Spleen (tissue), 11 donors: Measurements from ENCODE around the gene PPP1R12B. TPM values are rescaled to one million over a fixed set of nuclear protein-coding genes. Genes with fewer than 3 reads are reported as not detected.

Experiments used
- DNase-seq: peaks from one replicate; pipeline ENCODE4 v3.0.0-alpha.2; 2020
- H3K27ac ChIP-seq, 8 donors: fragments of 200-600 bp; sonication (generic) in 7 of 8; 1 replicate in 4 of 8; 2 replicates in 4 of 8; pipeline versions ENCODE4 v1.5.0 to v1.8.0; 2016 to 2021; ENCODE audit warnings: inconsistent platforms in 4 of 8, mild to moderate bottlenecking in 4 of 8, moderate library complexity in 1 of 8
- H3K27me3 ChIP-seq, 7 donors: fragments of 200-600 bp; sonication (generic) in 6 of 7; replicated peaks in 1 of 7; 1 replicate in 4 of 7; 2 replicates in 3 of 7; pipeline versions ENCODE4 v1.5.0 to v1.8.0; 2016 to 2021; ENCODE audit warnings: inconsistent platforms in 3 of 7, mild to moderate bottlenecking in 1 of 7
- H3K36me3 ChIP-seq, 6 donors: fragments of 200-600 bp; sonication (generic) in 5 of 6; 1 replicate in 4 of 6; 2 replicates in 2 of 6; pipeline versions ENCODE4 v1.5.0 to v1.8.0; 2016 to 2021; ENCODE audit warnings: inconsistent platforms in 2 of 6
- H3K4me1 ChIP-seq, 6 donors: fragments of 200-600 bp; sonication (generic) in 5 of 6; 1 replicate in 3 of 6; 2 replicates in 3 of 6; pipeline versions ENCODE4 v1.5.0 to v1.8.0; 2016 to 2021; ENCODE audit warnings: inconsistent platforms in 3 of 6
- H3K4me3 ChIP-seq, 8 donors: fragments of 200-600 bp; sonication (generic) in 7 of 8; 1 replicate in 4 of 8; 2 replicates in 4 of 8; pipeline versions ENCODE4 v1.5.0 to v1.8.0; 2016 to 2021; ENCODE audit warnings: inconsistent platforms in 4 of 8, mild to moderate bottlenecking in 4 of 8, moderate library complexity in 2 of 8
- H3K9me3 ChIP-seq, 8 donors: fragments of 200-600 bp; sonication (generic) in 7 of 8; 1 replicate in 4 of 8; 2 replicates in 4 of 8; pipeline versions ENCODE4 v1.5.0 to v1.8.0; 2016 to 2021; ENCODE audit warnings: inconsistent platforms in 4 of 8
- POLR2A ChIP-seq, 3 donors: fragments of 450-650 bp; IDR thresholded peaks; one replicate each; pipeline ENCODE4 v1.5.1; 2017; ENCODE audit warnings: antibody characterized with exemption in 3 of 3, mild to moderate bottlenecking in 1 of 3
- POLR2AphosphoS5 ChIP-seq, 3 donors: sonication (generic); formaldehyde crosslinking; IDR thresholded peaks; one replicate each; pipeline ENCODE4 v1.5.1; 2017; ENCODE audit warnings: antibody characterized with exemption in 3 of 3
- WGBS, 5 donors: extraction: QIAGEN DNeasy Blood & Tissue Kit in 3 of 5; methylation state at CpG; one replicate each; pipeline versions ENCODE4 v1.1.5 to v1.1.7; 2013 to 2018; 5-methylcytosine and 5-hydroxymethylcytosine counted together
- intact Hi-C: fragments of 100-400 bp; cut with DNase I; formaldehyde crosslinking; loops from one replicate; pipeline ENCODE4 v1.15.0; 2023; ENCODE audit warnings: low total_unique reads
- polyA plus RNA-seq, 3 donors: library from polyadenylated mRNA; stranded (reverse); fragments of 200-250 nt; gene quantifications; one replicate each; pipeline ENCODE4 v1.2.1, GENCODE V29; 2013
- total RNA-seq, 7 donors: library from RNA; depleted of rRNA in 3 of 7; stranded (reverse); fragments of >200 nt in 3 of 7; fragmentation: NEBNext Ultra II Directional in 4 of 7; extraction: Animal tissue kit (Norgen Biotek cat#: 25700) in 4 of 7; gene quantifications; one replicate each; pipeline versions ENCODE4 v1.1.0 to v1.2.1, GENCODE V29; 2016 to 2021
- TF ChIP-seq, protein P1 (sequence below), 11 experiments: fragments of 200-600 bp in 7 of 11; fragments of 450-650 bp in 4 of 11; sonication (generic) in 4 of 11; IDR thresholded peaks in 8 of 11; conservative IDR thresholded peaks in 3 of 11; 1 replicate in 7 of 11; 2 replicates in 4 of 11; pipeline versions ENCODE4 v1.4.0 to v1.8.0; 2016 to 2021; ENCODE audit warnings: antibody characterized with exemption in 11 of 11, inconsistent platforms in 4 of 11, mild to moderate bottlenecking in 1 of 11
- donor health status: healthy with polysubstance abuse.
- donor health status: DM: no; HTN: no; CAD: no; lungs with moderate emphysema.
- donor health status: DM: no; HTN: no; CAD: no.
- donor health status: Bipolar disorder and iron deficiency.
- donor health status: healthy.
- donor health status: DM: no; HTN: no; CAD: no.
- donor health status: DM: yes; HTN: yes; CAD: no.

The PPP1R12B gene
- total and polyA plus RNA-seq, 10 donors = 2.4 to 124 (median 73.7) TPM

DNA sequence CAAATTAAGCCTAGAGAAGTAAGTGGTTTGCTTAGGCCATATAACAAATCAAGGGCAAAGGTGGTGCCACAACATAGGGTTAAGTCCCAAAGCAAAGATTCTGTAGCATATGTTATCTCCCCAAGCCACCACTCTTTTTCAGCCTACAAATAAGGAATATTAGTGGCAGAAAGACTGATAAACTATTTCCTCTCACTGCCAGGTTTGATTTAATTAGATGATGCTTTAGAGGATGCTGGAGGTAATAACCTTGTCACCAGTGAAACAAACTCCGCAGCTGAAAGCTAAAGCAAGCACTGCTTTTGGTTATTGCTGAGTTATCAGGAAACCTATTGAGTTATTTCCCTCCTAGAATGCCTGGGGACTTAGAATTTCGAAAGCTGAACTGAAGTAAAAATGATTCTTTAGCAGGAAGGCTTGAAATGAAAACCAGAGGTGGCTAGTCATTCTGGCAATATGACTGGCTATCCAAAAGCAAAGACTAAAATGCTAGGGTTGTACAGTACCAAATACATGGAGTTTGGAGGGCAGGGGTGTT is 216.5 kb downstream of the PPP1R12B start:
- Histone ChIP-seq H3K27ac (peak overlapping the region in 6 of 8 donors; percentile 6 to 58 (median 29)), H3K4me3 (no peak overlapping the region), H3K36me3 (peaks cover 0 to 80% (median 29%) of the 10 kb centered on the region in 6 donors), H3K9me3 (no peaks in the 10 kb centered on the region), H3K4me1 (peaks cover 9 to 70% (median 33%) of the 10 kb centered on the region in 6 donors), H3K27me3 (no peaks in the 10 kb centered on the region)
- intact Hi-C loops = loop anchor here (10.0 kb wide), 1 partner anchor 60 kb away; no protein-coding TSS in a partner anchor
- no peak for TF ChIP-seq POLR2A (IDR thresholded peaks at IDR 0.05)
- TF ChIP-seq POLR2AphosphoS5 (IDR thresholded peaks at IDR 0.05) = no peak
- TF ChIP-seq, protein P1, sequence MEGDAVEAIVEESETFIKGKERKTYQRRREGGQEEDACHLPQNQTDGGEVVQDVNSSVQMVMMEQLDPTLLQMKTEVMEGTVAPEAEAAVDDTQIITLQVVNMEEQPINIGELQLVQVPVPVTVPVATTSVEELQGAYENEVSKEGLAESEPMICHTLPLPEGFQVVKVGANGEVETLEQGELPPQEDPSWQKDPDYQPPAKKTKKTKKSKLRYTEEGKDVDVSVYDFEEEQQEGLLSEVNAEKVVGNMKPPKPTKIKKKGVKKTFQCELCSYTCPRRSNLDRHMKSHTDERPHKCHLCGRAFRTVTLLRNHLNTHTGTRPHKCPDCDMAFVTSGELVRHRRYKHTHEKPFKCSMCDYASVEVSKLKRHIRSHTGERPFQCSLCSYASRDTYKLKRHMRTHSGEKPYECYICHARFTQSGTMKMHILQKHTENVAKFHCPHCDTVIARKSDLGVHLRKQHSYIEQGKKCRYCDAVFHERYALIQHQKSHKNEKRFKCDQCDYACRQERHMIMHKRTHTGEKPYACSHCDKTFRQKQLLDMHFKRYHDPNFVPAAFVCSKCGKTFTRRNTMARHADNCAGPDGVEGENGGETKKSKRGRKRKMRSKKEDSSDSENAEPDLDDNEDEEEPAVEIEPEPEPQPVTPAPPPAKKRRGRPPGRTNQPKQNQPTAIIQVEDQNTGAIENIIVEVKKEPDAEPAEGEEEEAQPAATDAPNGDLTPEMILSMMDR (IDR thresholded peaks at IDR 0.05 in 8 of 11, conservative IDR thresholded peaks at IDR 0.05 in 3 of 11) = no peak
- no peak for DNase-seq
- WGBS, 5 donors = 58 to 89% (median 83%) methylated on average over 2 of the region's 2 CpGs

DNA sequence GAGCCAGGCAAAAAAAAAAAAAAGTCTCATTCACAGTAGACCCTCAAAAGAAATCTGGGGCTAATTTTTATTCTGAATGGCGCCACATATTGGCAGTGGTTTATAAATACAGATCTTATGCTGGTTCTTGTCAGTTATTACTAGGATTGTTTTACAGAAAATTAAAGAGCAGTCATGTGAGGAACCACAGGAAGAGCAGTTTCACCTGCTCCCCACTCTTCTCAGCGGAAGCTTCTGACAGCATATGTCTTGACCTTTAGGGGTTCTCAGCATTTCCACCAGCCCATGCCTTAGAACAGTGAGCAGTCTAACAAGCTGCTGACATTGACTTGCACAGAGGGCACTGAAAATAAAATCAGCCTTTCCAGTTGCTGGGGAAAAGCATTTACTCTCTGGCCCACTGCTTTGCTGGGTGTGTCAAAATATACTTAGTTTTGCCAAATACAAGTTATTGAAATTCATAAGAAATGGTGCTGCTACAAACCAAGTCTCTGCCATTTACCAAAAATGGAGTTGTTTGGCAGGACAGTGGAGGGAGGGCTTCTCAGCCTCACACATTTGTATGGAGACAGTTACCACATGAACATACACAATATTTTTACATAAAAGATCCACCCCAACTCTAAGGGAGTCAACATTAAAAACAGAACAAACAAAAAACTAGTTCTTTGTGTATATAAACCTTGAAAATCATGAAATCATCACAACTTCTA is 217.5 kb downstream of the PPP1R12B start:
- no peak for DNase-seq
- H3K27me3 ChIP-seq = no peaks in the 10 kb centered on the region
- peak overlapping the region in 6 of 8 donors; percentile 15 to 58 (median 29) for H3K27ac ChIP-seq
- intact Hi-C loops = loop anchor here (10.0 kb wide), 1 partner anchor 61 kb away; no protein-coding TSS in a partner anchor
- 42 to 75% (median 58%) methylated on average over 2 of the region's 2 CpGs for WGBS, 5 donors
- no peak overlapping the region for H3K4me3 ChIP-seq
- H3K4me1 ChIP-seq = peaks cover 9 to 68% (median 33%) of the 10 kb centered on the region in 6 donors
- H3K9me3 ChIP-seq = no peaks in the 10 kb centered on the region
- no peak for TF ChIP-seq POLR2A (IDR thresholded peaks at IDR 0.05)
- peaks cover 0 to 90% (median 31%) of the 10 kb centered on the region in 6 donors for H3K36me3 ChIP-seq

DNA sequence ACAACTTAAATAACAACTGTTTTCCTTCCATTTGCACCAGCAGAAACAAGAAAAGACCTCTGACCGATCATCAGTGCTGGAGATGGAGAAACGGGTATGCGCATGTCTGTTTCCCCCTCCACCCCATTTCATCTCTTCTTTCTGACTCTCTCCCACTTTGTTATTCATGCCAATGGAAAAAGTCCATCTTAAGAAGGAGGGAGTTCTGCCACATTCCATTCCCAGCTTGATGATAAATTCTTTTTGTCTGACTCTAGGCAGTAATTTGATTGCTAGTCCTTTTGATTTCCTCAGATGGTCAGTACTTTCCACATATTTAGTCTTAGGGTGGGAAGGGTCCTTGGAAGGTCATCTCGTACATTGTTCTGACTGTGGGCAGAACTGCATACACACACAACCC is 219.2 kb downstream of the PPP1R12B start:
- no peaks in the 10 kb centered on the region for H3K27me3 ChIP-seq
- H3K4me1 ChIP-seq = peaks cover 5 to 53% (median 29%) of the 10 kb centered on the region in 6 donors
- no peaks in the 10 kb centered on the region for H3K9me3 ChIP-seq
- DNase-seq = no peak
- H3K36me3 ChIP-seq = peaks cover 0 to 97% (median 33%) of the 10 kb centered on the region in 6 donors
- no peak overlapping the region for H3K4me3 ChIP-seq
- 70 to 88% (median 81%) methylated on average over 4 of the region's 4 CpGs for WGBS, 5 donors
- intact Hi-C loops = loop anchor here (10.0 kb wide), 1 partner anchor 63 kb away; no protein-coding TSS in a partner anchor
- no peak for TF ChIP-seq POLR2AphosphoS5 (IDR thresholded peaks at IDR 0.05)
- no peak for TF ChIP-seq POLR2A (IDR thresholded peaks at IDR 0.05)
- TF ChIP-seq, protein P1 (IDR thresholded peaks at IDR 0.05 in 8 of 11, conservative IDR thresholded peaks at IDR 0.05 in 3 of 11) = no peak
- peak overlapping the region in 7 of 8 donors; percentile 15 to 58 (median 37) for H3K27ac ChIP-seq

DNA sequence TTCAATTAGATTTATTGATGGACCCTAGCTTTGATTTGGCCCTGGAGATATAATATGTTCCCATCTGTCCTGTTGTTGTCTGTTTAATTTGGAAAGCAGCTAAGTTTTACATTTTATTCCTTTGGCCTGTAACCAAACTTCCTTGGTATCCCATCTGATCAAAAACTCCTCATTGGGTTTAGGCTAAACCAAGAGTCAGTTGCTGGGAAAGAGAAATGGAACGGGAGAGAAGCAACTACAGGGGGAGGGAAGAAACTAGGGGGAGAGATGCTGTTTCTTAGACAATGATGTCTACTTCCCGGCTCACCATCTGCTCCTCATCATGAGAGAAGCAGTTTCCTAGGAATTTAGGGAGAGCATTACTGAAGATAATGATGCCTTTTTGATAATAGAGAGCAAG is 219.9 kb downstream of the PPP1R12B start:
- Histone ChIP-seq H3K36me3 (peaks cover 0 to 97% (median 30%) of the 10 kb centered on the region in 6 donors), H3K4me3 (no peak overlapping the region), H3K4me1 (peaks cover 5 to 53% (median 29%) of the 10 kb centered on the region in 6 donors), H3K27ac (peak overlapping the region in 4 of 8 donors; percentile 19 to 58 (median 43)), H3K9me3 (no peaks in the 10 kb centered on the region), H3K27me3 (no peaks in the 10 kb centered on the region)
- intact Hi-C loops = loop anchor here (10.0 kb wide), 1 partner anchor 64 kb away; no protein-coding TSS in a partner anchor
- DNase-seq = no peak
- TF ChIP-seq, protein P1 (IDR thresholded peaks at IDR 0.05 in 8 of 11, conservative IDR thresholded peaks at IDR 0.05 in 3 of 11) = no peak
- TF ChIP-seq POLR2AphosphoS5 (IDR thresholded peaks at IDR 0.05) (no peak), POLR2A (IDR thresholded peaks at IDR 0.05) (no peak)
- 74 to 89% (median 82%) methylated on average over 2 of the region's 2 CpGs for WGBS, 5 donors
